SH-SY5Y (cell line): ENCODE measurements around the gene CRTC2.

ENCODE experiments used
- GATA2 ChIP-seq: IDR thresholded peaks from 2 replicates; pipeline ENCODE4 v1.6.1; 2011; ENCODE audit warnings: mild to moderate bottlenecking, low read depth, low read length
- GATA3 ChIP-seq: IDR thresholded peaks from 2 replicates; pipeline ENCODE4 v1.6.1; 2011; ENCODE audit warnings: low read depth, mild to moderate bottlenecking, low read length, moderate library complexity

DNA sequence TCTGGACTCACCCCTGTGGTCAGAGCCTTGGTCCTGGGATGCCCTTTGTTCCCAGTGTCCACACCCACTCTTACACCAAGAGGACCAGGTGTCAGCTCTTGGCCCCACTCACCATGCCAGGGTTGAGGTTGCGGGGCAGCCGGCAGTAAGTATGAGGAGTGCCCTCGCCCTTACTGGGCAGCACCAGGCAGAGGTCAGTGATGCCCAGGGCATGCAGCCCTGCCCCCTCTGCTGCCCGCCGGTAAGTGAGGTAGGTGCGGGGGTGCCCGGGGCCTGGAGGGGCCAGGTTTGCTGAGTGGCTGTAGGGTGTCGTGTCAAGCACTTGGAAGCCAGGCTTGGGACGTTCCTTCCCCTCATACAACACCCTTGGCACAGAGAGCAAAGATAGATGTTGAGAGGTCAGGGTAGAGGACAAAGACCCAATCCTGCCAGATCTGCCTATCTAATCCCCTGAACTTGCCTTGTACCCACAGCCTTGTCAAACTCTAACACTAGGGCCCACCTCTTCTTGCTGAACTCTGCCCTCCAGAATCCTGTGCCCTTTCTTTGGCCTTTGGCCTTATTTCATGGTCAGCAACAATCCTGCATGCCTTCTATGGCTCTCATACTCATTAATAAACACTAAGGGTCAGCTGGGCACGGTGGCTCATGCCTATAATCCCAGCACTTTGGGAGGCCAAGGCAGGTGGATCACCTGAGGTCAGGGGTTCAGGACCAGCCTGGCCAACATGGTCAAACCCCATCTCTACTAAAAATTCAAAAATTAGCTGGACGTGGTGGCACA lies 15.5 kb downstream of the CRTC2 start:
- no peak for TF ChIP-seq GATA2
- TF ChIP-seq GATA3: no peak
